ENCODE data around the gene WDR17.

WDR17 gene

GRCh38 chr4:176043838-176044588, 21.6 kb upstream of the WDR17 start:
- DNase-seq = no peak
- Histone ChIP-seq H3K27me3 (ENCODE audit: insufficient read depth, low read depth, severe bottlenecking) (no peaks in the 10 kb centered on the region), H3K4me3 (ENCODE audit: low read depth, low read length) (no peak overlapping the region), H3K27ac (no peak overlapping the region), H3K9me3 (ENCODE audit: severe bottlenecking) (peaks cover 3% of the 10 kb centered on the region), H3K36me3 (no peaks in the 10 kb centered on the region)
- TF ChIP-seq CTCF (IDR thresholded peaks at IDR 0.05; ENCODE audit: low read depth, low read length) = no peak

DNA sequence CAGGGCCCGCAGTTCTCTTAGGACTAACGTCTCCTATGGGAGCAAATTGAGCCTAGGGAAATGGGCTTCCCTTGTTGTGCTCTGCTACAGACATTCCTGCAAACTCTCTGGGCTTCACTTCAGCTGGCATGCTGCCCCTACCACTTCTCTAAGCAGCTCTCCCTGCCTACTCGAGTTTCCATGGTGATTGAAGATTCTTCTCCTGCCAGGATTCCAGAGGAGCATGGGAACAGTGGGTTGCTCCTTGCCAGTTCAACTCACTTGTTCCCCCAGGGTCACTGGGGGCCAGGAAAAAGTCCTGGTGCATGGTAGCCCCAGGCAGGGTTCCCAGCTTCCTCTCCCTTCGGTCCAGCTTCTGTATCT, 21.1 kb upstream of the WDR17 start:
- no peak for DNase-seq
- no peak for TF ChIP-seq CTCF (IDR thresholded peaks at IDR 0.05; ENCODE audit: low read depth, low read length)
- no peak overlapping the region for H3K27ac ChIP-seq
- no peaks in the 10 kb centered on the region for H3K36me3 ChIP-seq
- no peak overlapping the region for H3K4me3 ChIP-seq (ENCODE audit: low read depth, low read length)
- H3K9me3 ChIP-seq (ENCODE audit: severe bottlenecking) = no peaks in the 10 kb centered on the region
- no peaks in the 10 kb centered on the region for H3K27me3 ChIP-seq (ENCODE audit: insufficient read depth, low read depth, severe bottlenecking)

GRCh38 chr4:176048631-176049030, 17.0 kb upstream of the WDR17 start:
- DNase-seq = no peak
- H3K36me3 ChIP-seq = no peaks in the 10 kb centered on the region
- H3K4me3 ChIP-seq (ENCODE audit: low read depth, low read length) = no peak overlapping the region
- H3K27me3 ChIP-seq (ENCODE audit: insufficient read depth, low read depth, severe bottlenecking) = no peaks in the 10 kb centered on the region
- H3K9me3 ChIP-seq (ENCODE audit: severe bottlenecking) = no peaks in the 10 kb centered on the region
- no peak overlapping the region for H3K27ac ChIP-seq
- TF ChIP-seq CTCF (IDR thresholded peaks at IDR 0.05; ENCODE audit: low read depth, low read length) = no peak

GRCh38 chr4:176052744-176053143, 12.9 kb upstream of the WDR17 start:
- Histone ChIP-seq H3K4me3 (ENCODE audit: low read depth, low read length) (no peak overlapping the region), H3K27ac (no peak overlapping the region), H3K36me3 (no peaks in the 10 kb centered on the region), H3K9me3 (ENCODE audit: severe bottlenecking) (no peaks in the 10 kb centered on the region), H3K27me3 (ENCODE audit: insufficient read depth, low read depth, severe bottlenecking) (no peaks in the 10 kb centered on the region)
- no peak for TF ChIP-seq CTCF (IDR thresholded peaks at IDR 0.05; ENCODE audit: low read depth, low read length)
- no peak for DNase-seq

DNA sequence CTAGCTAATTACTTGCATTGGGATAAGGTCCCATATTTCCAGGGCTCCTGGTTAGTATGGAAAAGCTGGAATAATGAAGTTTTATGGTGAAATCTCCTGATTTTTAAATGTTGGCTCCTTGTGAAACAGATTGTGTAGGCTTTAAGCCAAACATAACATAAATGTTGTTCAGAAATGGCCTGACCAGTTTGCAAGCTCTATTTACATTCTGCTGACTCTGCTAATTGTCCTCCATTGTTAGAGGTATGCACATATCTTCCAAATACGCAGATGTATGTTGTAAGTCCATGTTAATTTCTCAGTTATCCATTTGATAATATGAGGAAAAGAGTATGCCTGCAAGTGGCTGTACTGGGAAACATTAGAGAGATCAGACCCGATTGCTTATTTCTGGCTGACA, 11.9 kb upstream of the WDR17 start:
- Histone ChIP-seq H3K27ac (no peak overlapping the region), H3K9me3 (ENCODE audit: severe bottlenecking) (no peaks in the 10 kb centered on the region)
- no peak for TF ChIP-seq CTCF (IDR thresholded peaks at IDR 0.05; ENCODE audit: low read depth, low read length)

DNA sequence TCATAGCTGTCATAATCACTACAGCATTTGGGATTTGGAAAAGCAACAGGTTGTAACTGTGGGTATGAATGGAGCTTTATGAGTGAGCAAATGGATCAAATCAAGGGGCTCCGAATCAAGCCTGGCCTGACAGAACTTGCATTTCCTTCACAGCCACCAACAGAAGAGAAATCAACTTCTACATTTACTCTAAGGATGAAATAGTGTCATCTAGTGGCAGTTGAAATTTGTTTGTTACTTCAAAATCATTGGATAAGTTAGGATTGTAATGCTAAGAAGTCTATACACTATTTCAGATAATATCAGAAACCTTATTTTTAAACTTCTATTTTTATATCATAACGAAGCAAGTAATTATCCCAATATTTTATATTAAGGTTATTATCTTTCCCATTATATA, 10.7 kb upstream of the WDR17 start:
- Histone ChIP-seq H3K27ac (no peak overlapping the region), H3K36me3 (no peaks in the 10 kb centered on the region), H3K4me3 (ENCODE audit: low read depth, low read length) (no peak overlapping the region), H3K9me3 (ENCODE audit: severe bottlenecking) (no peaks in the 10 kb centered on the region), H3K27me3 (ENCODE audit: insufficient read depth, low read depth, severe bottlenecking) (no peaks in the 10 kb centered on the region)
- TF ChIP-seq CTCF (IDR thresholded peaks at IDR 0.05; ENCODE audit: low read depth, low read length) = 0 out of 2 replicates have a peak, but pooled peaks have one; percentile 19
- DNase-seq = no peak

More for the DNA sequence above, 11.9 kb upstream of the WDR17 start:
- Histone ChIP-seq H3K27me3 (ENCODE audit: insufficient read depth, low read depth, severe bottlenecking) (no peaks in the 10 kb centered on the region), H3K36me3 (no peaks in the 10 kb centered on the region), H3K4me3 (ENCODE audit: low read depth, low read length) (no peak overlapping the region)
- no peak for DNase-seq

All from WERI-Rb-1 (cell line).